Ovary (tissue), 3 donors: Measurements from ENCODE around the gene SFXN5.

Experiments used
- CTCF ChIP-seq, 3 donors: fragments of 450-650 bp in 2 of 3; fragments of 200-600 bp in 1 of 3; IDR thresholded peaks; one replicate each; pipeline versions ENCODE4 v1.5.1 to v1.8.0; 2016 to 2022; ENCODE audit warnings: antibody characterized with exemption in 3 of 3, mild to moderate bottlenecking in 1 of 3
- EP300 ChIP-seq: sonication (generic); formaldehyde crosslinking; IDR thresholded peaks from one replicate; pipeline ENCODE4 v1.6.1; 2017; ENCODE audit warnings: antibody characterized with exemption
- POLR2A ChIP-seq: fragments of 450-650 bp; IDR thresholded peaks from one replicate; pipeline ENCODE4 v1.6.1; 2017; ENCODE audit warnings: antibody characterized with exemption, mild to moderate bottlenecking, moderate library complexity
- donor health status: DM: no; HTN: no; CAD: no.

GRCh38 chr2:72933207-72933606 lies 138.3 kb downstream of the SFXN5 start:
- TF ChIP-seq CTCF (IDR thresholded peaks at IDR 0.05): no peak
- no peak for TF ChIP-seq POLR2A
- TF ChIP-seq EP300: no peak
